Measurements from ENCODE around the gene KIF26A.

KIF26A gene

GRCh38 chr14:104227806-104228205 lies 89.4 kb downstream of the KIF26A start:
- no peaks in the 10 kb centered on the region for H3K79me2 ChIP-seq (ENCODE audit: insufficient read depth, low read length)
- no peaks in the 10 kb centered on the region for H3K4me1 ChIP-seq (ENCODE audit: insufficient read depth, low read length, severe bottlenecking)
- no peak overlapping the region for H3K27ac ChIP-seq (ENCODE audit: low read depth, low read length, poor library complexity, severe bottlenecking)
- no peak overlapping the region for H3K4me3 ChIP-seq (ENCODE audit: low read depth, low read length, poor library complexity, severe bottlenecking)
- TF ChIP-seq EZH2 (IDR thresholded peaks at IDR 0.05; ENCODE audit: borderline replicate concordance, low read length) (no peak), CTCF (IDR thresholded peaks at IDR 0.05; ENCODE audit: low read length) (no peak)
- H3K9me3 ChIP-seq (ENCODE audit: low read length) = no peaks in the 10 kb centered on the region
- H3K4me2 ChIP-seq (ENCODE audit: low read length) = no peak overlapping the region
- no peaks in the 10 kb centered on the region for H3K36me3 ChIP-seq (ENCODE audit: insufficient read depth, low read length)
- H3K27me3 ChIP-seq (ENCODE audit: insufficient read depth, low read length) = 0 out of 2 replicates have a peak, but pooled peaks cover 4% of the 10 kb centered on the region
- H3F3A ChIP-seq (ENCODE audit: insufficient read depth, low read length) = no peaks in the 10 kb centered on the region
- no peaks in the 10 kb centered on the region for H4K20me1 ChIP-seq (ENCODE audit: insufficient read depth, low read length)
- H3K9me2 ChIP-seq (ENCODE audit: low read depth, low read length) = no peaks in the 10 kb centered on the region
- H2AFZ ChIP-seq (ENCODE audit: low read length) = no peak overlapping the region
- H3K9ac ChIP-seq (ENCODE audit: low read length) = no peak overlapping the region

- Histone ChIP-seq H3K27ac (ENCODE audit: low read depth, low read length, poor library complexity, severe bottlenecking) (no peak overlapping the region), H3K79me2 (ENCODE audit: insufficient read depth, low read length) (no peaks in the 10 kb centered on the region), H3K9me2 (ENCODE audit: low read depth, low read length) (no peaks in the 10 kb centered on the region), H2AFZ (ENCODE audit: low read length) (no peak overlapping the region), H3F3A (ENCODE audit: insufficient read depth, low read length) (no peaks in the 10 kb centered on the region), H3K27me3 (ENCODE audit: insufficient read depth, low read length) (0 out of 2 replicates have a peak, but pooled peaks cover 4% of the 10 kb centered on the region), H3K9ac (ENCODE audit: low read length) (no peak overlapping the region), H3K4me3 (ENCODE audit: low read depth, low read length, poor library complexity, severe bottlenecking) (no peak overlapping the region), H3K36me3 (ENCODE audit: insufficient read depth, low read length) (no peaks in the 10 kb centered on the region), H3K4me2 (ENCODE audit: low read length) (no peak overlapping the region), H3K4me1 (ENCODE audit: insufficient read depth, low read length, severe bottlenecking) (no peaks in the 10 kb centered on the region), H4K20me1 (ENCODE audit: insufficient read depth, low read length) (no peaks in the 10 kb centered on the region), H3K9me3 (ENCODE audit: low read length) (no peaks in the 10 kb centered on the region)
- TF ChIP-seq CTCF (IDR thresholded peaks at IDR 0.05; ENCODE audit: low read length) (no peak), EZH2 (IDR thresholded peaks at IDR 0.05; ENCODE audit: borderline replicate concordance, low read length) (no peak)
These were observed 89.8 kb downstream of the KIF26A start for GRCh38 chr14:104228221-104228620.

GRCh38 chr14:104228716-104229533 lies 90.5 kb downstream of the KIF26A start:
- no peaks in the 10 kb centered on the region for H3F3A ChIP-seq (ENCODE audit: insufficient read depth, low read length)
- H3K27ac ChIP-seq (ENCODE audit: low read depth, low read length, poor library complexity, severe bottlenecking) = no peak overlapping the region
- no peak overlapping the region for H3K4me3 ChIP-seq (ENCODE audit: low read depth, low read length, poor library complexity, severe bottlenecking)
- H3K9me2 ChIP-seq (ENCODE audit: low read depth, low read length) = no peaks in the 10 kb centered on the region
- H3K36me3 ChIP-seq (ENCODE audit: insufficient read depth, low read length) = no peaks in the 10 kb centered on the region
- no peaks in the 10 kb centered on the region for H3K4me1 ChIP-seq (ENCODE audit: insufficient read depth, low read length, severe bottlenecking)
- no peaks in the 10 kb centered on the region for H4K20me1 ChIP-seq (ENCODE audit: insufficient read depth, low read length)
- no peak overlapping the region for H2AFZ ChIP-seq (ENCODE audit: low read length)
- TF ChIP-seq CTCF (IDR thresholded peaks at IDR 0.05; ENCODE audit: low read length) (no peak), EZH2 (IDR thresholded peaks at IDR 0.05; ENCODE audit: borderline replicate concordance, low read length) (no peak)
- no peak overlapping the region for H3K9ac ChIP-seq (ENCODE audit: low read length)
- 0 out of 2 replicates have a peak, but pooled peaks cover 4% of the 10 kb centered on the region for H3K27me3 ChIP-seq (ENCODE audit: insufficient read depth, low read length)
- H3K4me2 ChIP-seq (ENCODE audit: low read length) = no peak overlapping the region
- no peaks in the 10 kb centered on the region for H3K79me2 ChIP-seq (ENCODE audit: insufficient read depth, low read length)
- no peaks in the 10 kb centered on the region; the same call in 1 of the 2 replicates for H3K9me3 ChIP-seq (ENCODE audit: low read length)

All from OCI-LY1 (cell line).